A549 treated with Hydrocortisone at 1 μM for 4 hours (cell line): ENCODE data around the gene MIS18A. TPM values are rescaled to one million over a fixed set of nuclear protein-coding genes. Genes with fewer than 3 reads are reported as not detected.

Experiments used
- total RNA-seq: library from RNA; stranded (reverse); fragments of 200-300 nt; extraction: Qiagen RNA extraction; gene quantifications from 5 replicates; pipeline ENCODE4 v1.2.3, GENCODE V29; 2022

Gene MIS18A, protein sequence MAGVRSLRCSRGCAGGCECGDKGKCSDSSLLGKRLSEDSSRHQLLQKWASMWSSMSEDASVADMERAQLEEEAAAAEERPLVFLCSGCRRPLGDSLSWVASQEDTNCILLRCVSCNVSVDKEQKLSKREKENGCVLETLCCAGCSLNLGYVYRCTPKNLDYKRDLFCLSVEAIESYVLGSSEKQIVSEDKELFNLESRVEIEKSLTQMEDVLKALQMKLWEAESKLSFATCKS
- 13.3 to 16.0 TPM (median 14.3 TPM) in 5 replicates for total RNA-seq

DNA sequence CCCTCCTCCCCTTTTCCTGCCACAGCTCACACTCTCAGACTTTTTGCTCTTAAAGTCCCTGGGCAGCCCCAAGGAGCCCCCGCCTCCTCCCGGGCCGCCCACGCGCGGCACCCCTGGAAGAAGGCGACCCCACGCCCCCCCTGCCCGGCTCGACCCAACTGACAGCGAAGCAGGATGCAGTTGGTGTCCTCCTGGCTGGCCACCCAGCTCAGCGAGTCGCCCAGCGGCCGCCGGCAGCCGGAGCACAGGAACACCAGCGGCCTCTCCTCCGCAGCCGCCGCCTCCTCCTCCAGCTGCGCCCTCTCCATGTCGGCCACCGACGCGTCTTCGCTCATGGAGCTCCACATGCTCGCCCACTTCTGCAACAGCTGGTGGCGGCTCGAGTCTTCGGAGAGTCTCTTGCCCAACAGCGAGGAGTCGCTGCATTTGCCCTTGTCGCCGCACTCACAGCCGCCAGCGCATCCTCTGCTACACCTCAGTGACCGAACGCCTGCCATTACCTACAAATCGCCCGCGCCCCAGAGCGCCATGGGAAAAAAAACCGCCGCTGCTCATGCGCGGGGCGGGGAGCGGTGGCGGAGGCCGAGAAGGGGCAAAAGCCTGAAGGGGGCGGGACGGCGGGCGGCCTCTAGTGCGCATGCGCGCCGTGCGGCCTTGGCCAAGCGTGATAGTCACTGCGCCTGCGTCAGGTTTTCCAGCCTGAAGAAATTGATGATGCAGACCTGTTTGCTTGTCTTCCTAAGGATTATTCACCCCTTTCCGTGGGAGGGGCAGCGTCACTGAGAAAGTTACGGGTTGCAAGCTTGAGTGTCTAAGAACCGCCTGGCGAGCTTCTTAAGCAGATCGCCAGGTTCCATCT, at the start of gene MIS18A:
TSS of gene MIS18A (minus strand) at position 532 of the 859 bp plus-strand sequence. CDS start at position 497, 35 bp downstream.

DNA sequence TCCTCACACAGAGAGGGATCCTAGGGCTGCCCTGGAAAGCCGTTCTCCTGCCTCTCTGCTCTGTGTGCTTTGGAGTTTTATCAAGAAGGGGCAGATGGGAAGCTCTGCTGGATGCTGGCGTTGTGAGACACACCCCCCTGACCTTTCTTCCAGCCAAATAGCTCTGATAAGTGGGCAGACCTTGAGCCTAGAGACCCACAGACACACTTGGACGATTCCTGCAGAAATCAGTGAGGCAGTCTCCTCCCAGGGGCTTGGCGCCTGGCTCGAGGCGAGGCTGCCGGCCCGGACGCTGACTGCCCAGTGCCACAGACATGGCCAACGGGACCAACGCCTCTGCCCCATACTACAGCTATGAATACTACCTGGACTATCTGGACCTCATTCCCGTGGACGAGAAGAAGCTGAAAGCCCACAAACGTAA, 19.8 kb upstream of the MIS18A start, which contains the start of gene MRAP:
TSS of gene MRAP (plus strand) at position 198 of the 424 bp plus-strand sequence. CDS start at position 315, 117 bp downstream.

Other genes with a start within 250 kb of the MIS18A start
- gene MRAP, start 19.8 kb upstream of the MIS18A start, total RNA-seq, result not detected in 5 replicates
- 10.4 to 14.9 TPM (median 13.2 TPM) in 5 replicates for gene URB1, start 114.0 kb upstream of the MIS18A start, total RNA-seq
- 45.0 to 61.1 TPM (median 53.3 TPM) in 5 replicates for gene EVA1C, start 133.7 kb upstream of the MIS18A start, total RNA-seq